Endodermal cell (in vitro differentiated cells): Measurements from ENCODE around the gene TRIM13. TPM values are rescaled to one million over a fixed set of nuclear protein-coding genes. Genes with fewer than 3 reads are reported as not detected.

ENCODE experiments used
- DNase-seq: peaks from one replicate; pipeline ENCODE4 v3.0.0-alpha.2; 2017
- H3K27ac ChIP-seq: 2 replicates; pipeline ENCODE4 v1.5.1; 2013; ENCODE audit warnings: mild to moderate bottlenecking, low read depth, low read length, moderate library complexity
- H3K27me3 ChIP-seq: 2 replicates; pipeline ENCODE4 v1.6.1; 2013; ENCODE audit warnings: mild to moderate bottlenecking, low read length, moderate library complexity; ENCODE audit not compliant: insufficient read depth, control insufficient read depth, poor library complexity, severe bottlenecking
- H3K36me3 ChIP-seq: 2 replicates; pipeline ENCODE4 v1.7.0; 2013; ENCODE audit warnings: mild to moderate bottlenecking, low read length, moderate library complexity; ENCODE audit not compliant: control insufficient read depth, insufficient read depth
- H3K4me1 ChIP-seq: one replicate; pipeline ENCODE4 v1.7.0; 2013; ENCODE audit warnings: low read length; ENCODE audit not compliant: control insufficient read depth, insufficient read depth
- H3K4me3 ChIP-seq: 2 replicates; pipeline ENCODE4 v1.5.1; 2013; ENCODE audit warnings: mild to moderate bottlenecking, low read length, moderate library complexity
- H3K9ac ChIP-seq: 2 replicates; pipeline ENCODE4 v1.6.1; 2013; ENCODE audit warnings: mild to moderate bottlenecking, low read length, moderate library complexity; ENCODE audit not compliant: poor library complexity, severe bottlenecking; ENCODE audit errors: extremely low read depth
- H3K9me3 ChIP-seq: 2 replicates; pipeline ENCODE4 v1.6.1; 2013; ENCODE audit warnings: mild to moderate bottlenecking, low read length, moderate library complexity; ENCODE audit not compliant: control insufficient read depth
- H3K27ac Mint-ChIP-seq: 2 replicates; pipeline ENCODE4 v1.8.0; 2020; ENCODE audit warnings: mixed read lengths
- H3K27me3 Mint-ChIP-seq: 2 replicates; pipeline ENCODE4 v1.8.0; 2021; ENCODE audit warnings: mild to moderate bottlenecking, mixed read lengths; ENCODE audit not compliant: insufficient read depth
- H3K36me3 Mint-ChIP-seq: 2 replicates; pipeline ENCODE4 v1.8.0; 2020; ENCODE audit warnings: low read depth, mixed read lengths
- H3K4me1 Mint-ChIP-seq: 2 replicates; pipeline ENCODE4 v1.8.0; 2020; ENCODE audit warnings: mixed read lengths
- H3K4me3 Mint-ChIP-seq: 2 replicates; pipeline ENCODE4 v1.8.0; 2020; ENCODE audit warnings: mild to moderate bottlenecking, moderate library complexity, mixed read lengths
- H3K9me3 Mint-ChIP-seq: 2 replicates; pipeline ENCODE4 v1.8.0; 2020; ENCODE audit warnings: mild to moderate bottlenecking, mixed read lengths
- WGBS, 2 experiments: methylation state at CpG; one replicate each; pipeline versions ENCODE4 v1.1.5 to v1.1.7; 2013; ENCODE audit warnings: missing lambda C conversion rate in 2 of 2, mixed read lengths in 1 of 2; ENCODE audit not compliant: insufficient coverage in 1 of 2, insufficient read length in 1 of 2; 5-methylcytosine and 5-hydroxymethylcytosine counted together
- total RNA-seq, 2 donors: library from RNA; stranded (reverse); fragmentation: NEBNext Ultra II Directional in 1 of 2; extraction: Animal tissue kit (Norgen Biotek cat#: 25700) in 1 of 2; gene quantifications; 2 replicates in 1 of 2; 3 replicates in 1 of 2; pipeline ENCODE4 v1.2.1, GENCODE V29; 2021
- TF ChIP-seq, protein P1 (sequence below): fragments of 200-600 bp; sonication (generic); conservative IDR thresholded peaks from 2 replicates; pipeline ENCODE4 v1.5.0; 2021; ENCODE audit warnings: antibody characterized with exemption, mild to moderate bottlenecking

TRIM13 gene
- total RNA-seq, 2 donors from 2014 or later: 44.3 TPM

GRCh38 chr13:49993111-49993510 lies 3.7 kb upstream of the TRIM13 start:
- TF ChIP-seq, protein P1, sequence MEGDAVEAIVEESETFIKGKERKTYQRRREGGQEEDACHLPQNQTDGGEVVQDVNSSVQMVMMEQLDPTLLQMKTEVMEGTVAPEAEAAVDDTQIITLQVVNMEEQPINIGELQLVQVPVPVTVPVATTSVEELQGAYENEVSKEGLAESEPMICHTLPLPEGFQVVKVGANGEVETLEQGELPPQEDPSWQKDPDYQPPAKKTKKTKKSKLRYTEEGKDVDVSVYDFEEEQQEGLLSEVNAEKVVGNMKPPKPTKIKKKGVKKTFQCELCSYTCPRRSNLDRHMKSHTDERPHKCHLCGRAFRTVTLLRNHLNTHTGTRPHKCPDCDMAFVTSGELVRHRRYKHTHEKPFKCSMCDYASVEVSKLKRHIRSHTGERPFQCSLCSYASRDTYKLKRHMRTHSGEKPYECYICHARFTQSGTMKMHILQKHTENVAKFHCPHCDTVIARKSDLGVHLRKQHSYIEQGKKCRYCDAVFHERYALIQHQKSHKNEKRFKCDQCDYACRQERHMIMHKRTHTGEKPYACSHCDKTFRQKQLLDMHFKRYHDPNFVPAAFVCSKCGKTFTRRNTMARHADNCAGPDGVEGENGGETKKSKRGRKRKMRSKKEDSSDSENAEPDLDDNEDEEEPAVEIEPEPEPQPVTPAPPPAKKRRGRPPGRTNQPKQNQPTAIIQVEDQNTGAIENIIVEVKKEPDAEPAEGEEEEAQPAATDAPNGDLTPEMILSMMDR: no peak
- Histone ChIP-seq H3K27me3 (no peaks in the 10 kb centered on the region), H3K4me1 (no peaks in the 10 kb centered on the region), H3K9me3 (no peaks in the 10 kb centered on the region), H3K9ac (no peak overlapping the region), H3K36me3 (peaks cover 5% of the 10 kb centered on the region), H3K27ac (no peak overlapping the region), H3K4me3 (no peak overlapping the region)
- no peak overlapping the region for H3K27ac Mint-ChIP-seq
- H3K9me3 Mint-ChIP-seq: no peaks in the 10 kb centered on the region
- peaks cover 2% of the 10 kb centered on the region for H3K27me3 Mint-ChIP-seq
- peaks cover 8% of the 10 kb centered on the region for H3K36me3 Mint-ChIP-seq
- no peak for DNase-seq
- H3K4me3 Mint-ChIP-seq: no peak overlapping the region
- peaks cover 6% of the 10 kb centered on the region for H3K4me1 Mint-ChIP-seq

DNA sequence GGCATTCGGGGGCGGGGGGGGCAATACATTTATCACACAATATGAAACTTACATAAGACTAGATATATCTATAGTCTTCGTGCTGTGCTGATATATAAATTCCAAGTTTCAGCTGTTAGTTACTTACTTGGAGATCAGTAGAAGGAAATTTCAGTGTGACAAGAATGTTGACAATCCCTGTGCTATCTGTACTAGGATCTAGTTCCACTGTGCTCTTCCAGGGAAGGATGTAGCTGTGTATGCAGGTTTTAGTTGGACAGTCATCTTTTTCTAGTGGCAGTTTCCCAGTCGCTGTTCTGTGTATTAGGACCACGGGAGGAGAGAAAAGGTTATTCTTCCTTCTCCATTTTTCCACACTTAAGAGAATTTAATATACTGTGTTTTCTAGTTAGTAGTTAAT lies 3.2 kb upstream of the TRIM13 start:
- H3K4me1 Mint-ChIP-seq: peaks cover 11% of the 10 kb centered on the region

DNA sequence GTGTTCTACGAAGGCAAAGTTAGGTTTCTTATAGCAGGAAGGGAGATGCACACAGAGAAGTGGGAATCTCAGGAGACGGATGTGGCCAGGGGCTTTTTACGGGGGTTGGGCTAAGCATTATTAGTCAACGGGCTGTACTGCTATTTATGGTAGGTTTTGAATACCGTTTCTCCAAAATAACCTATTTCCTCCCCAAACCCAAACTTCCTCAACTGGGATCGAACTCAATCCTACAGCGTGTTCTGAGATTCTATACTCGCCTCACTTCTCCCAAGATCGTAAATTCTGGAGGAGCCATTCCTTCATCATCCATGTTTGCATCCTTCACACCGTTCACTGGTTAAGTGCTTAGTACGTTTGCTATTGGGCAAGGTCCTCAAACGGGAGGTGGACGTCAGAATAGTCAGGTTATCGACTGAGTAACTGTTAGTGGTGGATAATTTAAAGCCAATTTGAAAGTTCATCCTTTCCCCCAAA lies 1.2 kb upstream of the TRIM13 start:
- peak overlapping the region; percentile 86 for H3K4me3 Mint-ChIP-seq
- H3K9me3 Mint-ChIP-seq: no peaks in the 10 kb centered on the region
- H3K4me1 Mint-ChIP-seq: peaks cover 19% of the 10 kb centered on the region
- TF ChIP-seq, protein P1: no peak
- H3K27ac Mint-ChIP-seq: no peak overlapping the region
- Histone ChIP-seq H3K27ac (no peak overlapping the region), H3K9ac (peak overlapping the region; percentile 59), H3K9me3 (no peaks in the 10 kb centered on the region), H3K27me3 (no peaks in the 10 kb centered on the region), H3K4me1 (no peaks in the 10 kb centered on the region), H3K4me3 (peak overlapping the region; percentile 79), H3K36me3 (peaks cover 30% of the 10 kb centered on the region)
- DNase-seq: no peak
- WGBS, 2 experiments: 60 to 68% methylated on average over 8 to 12 of the region's 14 CpGs
- peaks cover 28% of the 10 kb centered on the region for H3K36me3 Mint-ChIP-seq
- H3K27me3 Mint-ChIP-seq: peaks cover 2% of the 10 kb centered on the region

More for the DNA sequence above, 3.2 kb upstream of the TRIM13 start:
- Mint-ChIP-seq H3K4me3 (no peak overlapping the region), H3K9me3 (no peaks in the 10 kb centered on the region), H3K27ac (no peak overlapping the region), H3K36me3 (peaks cover 14% of the 10 kb centered on the region), H3K27me3 (peaks cover 2% of the 10 kb centered on the region)
- no peak overlapping the region for H3K9ac ChIP-seq
- H3K27ac ChIP-seq: no peak overlapping the region
- no peak for DNase-seq
- no peaks in the 10 kb centered on the region for H3K4me1 ChIP-seq
- 94% methylated on average over 1 of the region's 5 CpGs; no CpG with 5 or more reads in 1 of the 2 experiments for whole genome bisulfite sequencing, 2 experiments
- H3K4me3 ChIP-seq: no peak overlapping the region
- no peaks in the 10 kb centered on the region for H3K27me3 ChIP-seq
- TF ChIP-seq, protein P1: no peak
- no peaks in the 10 kb centered on the region for H3K9me3 ChIP-seq
- peaks cover 10% of the 10 kb centered on the region for H3K36me3 ChIP-seq
